ENCODE data around the gene RAB8A.

DNA sequence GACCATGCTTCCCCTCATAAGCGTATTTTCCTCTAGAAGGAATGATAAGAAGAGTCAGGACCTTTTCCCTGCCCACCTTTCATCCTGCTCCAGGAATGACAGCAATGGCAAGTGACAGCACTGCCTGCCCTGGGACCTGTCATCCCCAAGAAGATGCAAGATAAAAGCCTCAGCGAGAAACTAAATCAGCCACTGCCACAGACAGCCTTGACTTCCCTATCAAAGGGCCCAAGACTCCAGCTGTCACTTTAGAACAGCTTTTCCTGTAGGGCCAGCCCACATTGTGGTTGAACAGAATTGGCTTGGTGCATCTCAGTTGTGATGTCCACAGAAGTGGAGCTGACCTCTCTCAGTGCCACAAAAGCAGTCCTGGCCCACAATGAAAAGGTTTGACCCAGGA lies 1.1 kb downstream of the RAB8A start:
- TF ChIP-seq FOXP1 (CRISPR knock-in tag; IDR thresholded peaks at IDR 0.05): no peak
- TF ChIP-seq RB1 (IDR thresholded peaks at IDR 0.05; ENCODE audit: low read depth): no peak
- TF ChIP-seq, protein P1, sequence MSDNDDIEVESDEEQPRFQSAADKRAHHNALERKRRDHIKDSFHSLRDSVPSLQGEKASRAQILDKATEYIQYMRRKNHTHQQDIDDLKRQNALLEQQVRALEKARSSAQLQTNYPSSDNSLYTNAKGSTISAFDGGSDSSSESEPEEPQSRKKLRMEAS (CRISPR knock-in tag; IDR thresholded peaks at IDR 0.05): no peak
- no peak for TF ChIP-seq POLR2AphosphoS2 (IDR thresholded peaks at IDR 0.05; ENCODE audit: low read length)
- TF ChIP-seq ZNF232 (CRISPR knock-in tag; IDR thresholded peaks at IDR 0.05): no peak
- TF ChIP-seq ARNT (IDR thresholded peaks at IDR 0.05): no peak
- TF ChIP-seq REST (IDR thresholded peaks at IDR 0.05; ENCODE audit: borderline replicate concordance): no peak
- TF ChIP-seq REST (CRISPR knock-in tag; IDR thresholded peaks at IDR 0.05; ENCODE audit: low read depth): no peak
